GM10266 (cell line): ENCODE measurements around the gene HERPUD1.

ENCODE experiments used
- DNase-seq: peaks from one replicate; pipeline ENCODE4 v3.0.0; 2012; ENCODE audit errors: extremely low spot score
- CTCF ChIP-seq: IDR thresholded peaks from 2 replicates; pipeline ENCODE4 v1.5.1; 2012; ENCODE audit warnings: mild to moderate bottlenecking, low read depth; ENCODE audit not compliant: control insufficient read depth, insufficient read depth; ENCODE audit errors: missing control alignments

The HERPUD1 gene

GRCh38 chr16:56944954-56945839 lies 13.3 kb downstream of the HERPUD1 start:
- TF ChIP-seq CTCF, result no peak
- DNase-seq, result no peak

GRCh38 chr16:56945847-56946527 lies 14.0 kb downstream of the HERPUD1 start:
- TF ChIP-seq CTCF, result no peak
- DNase-seq, result no peak

DNA sequence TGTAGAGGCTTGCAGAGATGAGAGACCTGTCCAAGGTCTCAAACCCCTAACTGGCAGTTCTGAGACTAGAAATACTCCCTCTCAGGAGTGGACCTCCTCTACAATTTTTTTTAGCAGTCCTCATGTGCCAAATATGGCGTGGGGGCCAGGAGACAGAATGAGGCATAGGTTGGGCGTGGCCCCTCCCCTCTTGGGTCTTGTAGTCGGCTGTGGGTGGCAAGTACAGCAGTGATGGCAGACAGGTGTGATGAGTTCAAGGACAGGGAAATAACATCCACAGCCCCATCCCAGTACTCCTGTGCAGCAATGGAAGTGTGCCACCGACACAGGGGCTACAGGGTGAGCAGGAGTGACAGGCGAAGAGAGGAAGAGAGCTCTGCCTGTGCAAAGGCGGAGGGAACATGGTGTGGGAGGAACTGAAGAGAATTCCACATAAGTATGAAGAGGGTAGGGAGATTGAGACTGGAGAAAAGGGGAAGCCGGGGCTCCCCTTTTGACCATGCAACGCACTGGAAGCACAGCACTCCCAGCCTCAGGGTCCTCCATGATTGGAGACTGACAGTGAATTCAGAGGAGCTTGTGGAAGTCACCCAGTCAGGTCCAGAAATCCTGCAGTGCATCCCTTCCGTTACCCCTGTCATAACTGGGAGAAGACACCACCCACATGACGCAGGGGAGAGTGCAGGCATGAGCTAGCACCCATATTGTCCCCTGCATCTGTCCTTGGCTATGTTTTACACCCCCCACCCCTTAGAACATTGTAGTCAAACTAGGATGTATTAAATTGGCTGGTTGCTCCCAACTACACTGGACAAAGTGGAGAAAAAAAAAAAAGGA lies 15.0 kb downstream of the HERPUD1 start:
- no peak for DNase-seq

DNA sequence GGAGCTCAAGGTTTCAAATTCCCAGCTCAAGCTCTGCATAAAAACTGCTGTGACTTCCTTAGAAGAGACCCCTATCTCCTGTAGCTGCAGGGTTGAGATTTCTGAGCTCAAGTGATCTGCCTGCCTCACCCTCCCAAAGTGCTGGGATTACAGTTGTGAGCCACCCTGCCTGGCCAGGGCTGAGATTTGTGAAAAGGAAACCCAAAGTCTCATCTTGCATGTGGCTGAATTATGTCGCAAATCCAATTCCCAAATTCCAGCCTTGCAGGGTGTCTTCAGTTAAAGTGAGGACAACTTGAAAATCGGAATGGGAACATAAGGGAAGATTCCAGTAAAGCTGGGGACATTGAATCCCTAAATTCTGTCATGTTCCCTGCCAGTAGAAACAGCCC lies 15.7 kb downstream of the HERPUD1 start:
- DNase-seq, result no peak
- TF ChIP-seq CTCF, result no peak

More for the DNA sequence above, 15.0 kb downstream of the HERPUD1 start:
- no peak for TF ChIP-seq CTCF

- TF ChIP-seq CTCF, result no peak
- no peak for DNase-seq
Observed at GRCh38 chr16:56948234-56948633, 16.3 kb downstream of the HERPUD1 start.

DNA sequence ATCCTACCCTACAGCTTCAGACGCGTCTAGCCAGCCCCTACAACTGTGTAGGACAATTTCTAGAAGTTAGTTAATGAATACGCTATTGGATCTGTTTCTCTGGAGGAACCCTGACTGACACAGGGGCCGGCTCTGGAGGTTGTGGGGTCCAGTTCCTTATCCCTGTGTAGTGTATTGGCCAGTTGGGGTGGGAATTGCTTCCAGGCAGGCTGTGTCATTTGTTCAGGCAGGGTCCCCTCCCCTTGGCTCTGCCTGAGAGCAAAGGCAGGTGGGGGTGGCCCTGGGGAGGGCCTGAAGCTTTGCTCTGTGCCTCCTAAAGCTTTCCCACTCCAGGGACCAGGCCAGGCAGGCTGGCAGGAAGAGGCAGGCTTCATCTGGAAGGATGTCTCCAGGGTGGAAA lies 18.1 kb downstream of the HERPUD1 start:
- TF ChIP-seq CTCF, result no peak
- no peak for DNase-seq
